Frontal cortex (tissue), 4 donors: ENCODE data around the gene CNOT11. TPM values are rescaled to one million over a fixed set of nuclear protein-coding genes. Genes with fewer than 3 reads are reported as not detected.
"Not testable (repeated sequence)": the region's sequence is repeated elsewhere in the genome, so short reads cannot be mapped to it uniquely, and the experiment has no call there.

Experiments used
- DNase-seq, 2 donors: peaks; one replicate each; pipeline ENCODE4 v3.0.0; 2012; ENCODE audit warnings: low spot score in 2 of 2
- FAIRE-seq: peaks from 2 replicates; lab custom pipeline; 2012; peaks lifted over from hg19 to GRCh38; lab: Jason Lieb, UNC
- small RNA-seq: library from RNA; depleted of rRNA; stranded (forward); fragments of <200 nt; gene quantifications from one replicate; pipeline ENCODE3, GENCODE V24; 2014
- total RNA-seq: library from RNA; depleted of rRNA; stranded (reverse); fragments of >200 nt; gene quantifications from one replicate; pipeline ENCODE4 v1.2.3, GENCODE V29; 2014
- donor health status: control.
- donor health status: control.
- donor health status: control.

Gene CNOT11
- total RNA-seq, 1 donor from 2014 or later = 14.3 TPM

DNA sequence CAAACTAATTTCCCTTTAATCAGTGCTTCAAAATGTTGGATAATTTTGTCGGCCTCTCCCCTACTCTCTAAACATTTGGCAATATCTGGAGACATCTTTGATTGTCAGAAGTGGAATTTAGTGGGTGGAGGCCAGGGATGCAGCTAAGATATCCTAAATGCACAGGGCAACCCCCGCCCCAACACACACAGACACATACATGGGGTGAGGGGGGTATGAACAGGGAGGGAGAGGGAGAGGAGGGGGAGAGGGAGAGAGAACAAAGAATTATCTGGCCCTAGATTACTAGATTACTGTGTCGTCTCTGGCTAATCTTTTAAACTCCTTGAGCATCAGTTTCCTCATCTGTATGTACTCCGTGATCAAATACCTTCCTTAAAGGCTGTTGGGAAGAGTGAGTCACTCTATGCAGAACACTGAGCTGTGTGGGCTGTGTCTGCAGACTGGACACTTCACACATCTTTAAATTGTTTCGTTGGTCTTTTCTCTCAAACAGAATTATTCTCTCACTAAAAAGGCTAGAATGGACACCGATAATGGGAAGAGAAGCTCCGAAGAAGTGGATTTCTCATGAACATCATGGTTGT, 52.9 kb downstream of the CNOT11 start:
- DNase-seq = no peak
- no peak for FAIRE-seq

DNA sequence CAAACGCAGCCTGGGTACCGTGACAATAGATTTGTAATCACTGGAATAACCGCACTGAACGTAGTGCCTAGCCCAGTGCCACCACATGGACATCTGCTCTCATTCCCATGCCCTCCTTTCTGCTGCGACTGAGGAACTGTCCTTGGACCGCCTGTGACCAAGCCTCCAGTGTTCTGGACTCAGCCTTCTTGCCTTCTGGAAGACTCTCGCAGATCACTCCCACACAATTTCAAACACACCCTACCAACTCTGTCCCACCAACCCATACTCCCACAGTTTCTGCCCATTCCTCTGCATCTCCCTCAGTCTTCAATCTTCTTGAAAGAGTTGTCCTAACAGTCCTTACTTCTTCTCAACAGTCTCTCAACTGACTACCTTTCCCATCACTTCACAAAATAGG, 53.7 kb downstream of the CNOT11 start:
- DNase-seq (no peak), FAIRE-seq (no peak)

- FAIRE-seq (no peak), DNase-seq (no peak)
These were observed 54.8 kb downstream of the CNOT11 start for GRCh38 chr2:101307503-101307902.

DNA sequence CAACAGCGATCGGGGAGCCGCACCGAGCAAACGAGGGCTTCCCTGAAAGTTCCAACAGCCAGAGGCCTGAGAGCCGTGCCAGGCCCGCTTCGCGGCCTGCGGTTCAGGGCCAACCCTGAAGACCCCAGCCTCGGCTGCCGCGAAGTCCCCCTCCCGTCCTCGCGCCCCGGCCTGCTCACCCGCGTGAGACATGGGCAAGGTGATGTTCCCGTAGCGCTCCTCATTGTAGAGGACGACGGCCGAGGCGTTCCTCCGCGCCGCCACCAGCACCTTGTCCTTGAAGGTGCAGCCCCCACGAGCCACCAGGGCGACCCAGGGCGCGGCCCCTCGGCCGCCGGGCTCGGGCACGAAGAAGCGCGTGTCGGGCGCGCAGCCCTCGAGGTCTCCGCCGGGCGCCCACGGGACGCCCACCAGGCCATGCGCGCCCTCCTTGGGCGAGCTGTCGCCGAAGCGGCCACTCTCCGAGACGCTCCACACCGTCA, 55.3 kb downstream of the CNOT11 start:
- no peak for DNase-seq
- no peak for FAIRE-seq

DNA sequence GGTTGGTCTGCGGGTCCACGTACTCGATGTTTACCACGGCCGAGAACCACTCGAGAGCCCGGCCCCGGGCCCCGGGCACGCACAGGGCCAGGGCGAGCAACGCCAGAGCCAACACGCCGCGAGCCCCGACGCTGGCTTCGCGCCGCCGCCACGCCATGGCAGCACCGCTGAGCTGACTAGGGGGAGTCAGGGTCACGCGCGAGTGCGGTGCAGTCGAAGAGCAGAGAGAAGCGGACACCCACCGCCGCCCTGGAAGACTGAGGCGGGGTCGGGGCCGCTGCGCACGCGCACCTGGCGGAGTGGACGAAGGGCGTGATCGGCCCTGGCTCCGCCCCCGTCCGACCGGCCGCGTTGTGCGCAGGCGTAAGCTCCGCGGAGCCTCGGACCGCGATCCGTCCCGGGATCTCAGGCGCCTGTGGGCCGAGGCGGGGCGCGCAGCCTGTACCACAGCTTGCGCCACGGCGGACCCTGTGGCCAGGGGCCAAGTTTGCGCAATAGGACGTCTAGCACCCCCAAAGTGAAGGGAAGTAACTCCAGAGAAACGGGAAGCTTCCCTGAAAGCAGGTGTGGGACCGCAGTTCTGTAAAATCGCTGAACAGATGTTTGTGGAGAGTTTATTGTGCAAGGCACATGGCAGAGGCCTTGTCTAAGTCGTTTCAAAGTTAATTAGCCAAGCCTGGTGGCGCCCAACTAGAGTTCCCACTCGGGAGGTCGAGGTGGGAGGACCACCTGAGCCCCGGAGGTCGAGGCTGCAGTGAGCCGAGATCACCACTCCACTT, 55.9 kb downstream of the CNOT11 start, which contains the start of gene RNF149:
Gene RNF149 (minus strand): TSS at position 270 of the 779 bp plus-strand sequence. CDS start 113 bp downstream, at position 157.
- FAIRE-seq = no peak

DNA sequence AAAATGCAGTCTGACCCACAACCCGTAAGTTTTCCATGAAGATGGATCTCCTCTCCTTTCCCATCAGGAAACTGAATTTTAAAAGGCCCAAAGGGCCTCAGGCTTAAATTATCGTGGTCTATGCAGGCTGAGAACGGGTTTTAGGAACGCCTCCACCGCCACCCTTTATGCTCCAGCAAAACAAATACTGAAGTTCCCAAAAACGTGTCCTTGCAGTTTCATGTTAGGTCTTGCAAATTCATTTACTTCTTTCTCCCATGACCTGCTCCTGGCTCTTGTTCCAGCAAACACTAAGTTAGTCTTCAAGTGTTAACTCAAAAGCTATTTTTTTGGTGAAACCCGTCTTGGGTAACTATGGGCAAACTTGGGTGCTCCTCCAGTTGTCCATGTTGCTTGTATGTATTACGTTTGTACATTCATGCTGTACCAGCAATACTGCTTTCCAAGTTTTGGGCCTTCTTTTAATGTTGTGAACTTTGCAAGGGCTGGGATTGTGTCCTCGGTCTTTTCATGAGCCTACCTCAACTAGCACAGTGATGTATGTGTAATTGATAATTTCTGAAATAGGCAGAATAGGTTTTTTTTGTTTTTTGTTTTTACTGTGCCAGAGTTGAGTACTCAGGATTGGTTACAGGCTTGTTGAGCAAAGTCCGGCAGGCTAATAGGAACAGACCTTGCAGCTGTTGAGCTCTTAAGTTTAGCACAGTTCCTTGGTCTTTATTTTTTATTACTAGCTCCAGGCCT, 57.6 kb downstream of the CNOT11 start:
- no peak for FAIRE-seq
- no peak for DNase-seq

More for the DNA sequence above, 55.9 kb downstream of the CNOT11 start, which contains the start of gene RNF149:
- DNase-seq = peak; percentile 95 to 96

DNA sequence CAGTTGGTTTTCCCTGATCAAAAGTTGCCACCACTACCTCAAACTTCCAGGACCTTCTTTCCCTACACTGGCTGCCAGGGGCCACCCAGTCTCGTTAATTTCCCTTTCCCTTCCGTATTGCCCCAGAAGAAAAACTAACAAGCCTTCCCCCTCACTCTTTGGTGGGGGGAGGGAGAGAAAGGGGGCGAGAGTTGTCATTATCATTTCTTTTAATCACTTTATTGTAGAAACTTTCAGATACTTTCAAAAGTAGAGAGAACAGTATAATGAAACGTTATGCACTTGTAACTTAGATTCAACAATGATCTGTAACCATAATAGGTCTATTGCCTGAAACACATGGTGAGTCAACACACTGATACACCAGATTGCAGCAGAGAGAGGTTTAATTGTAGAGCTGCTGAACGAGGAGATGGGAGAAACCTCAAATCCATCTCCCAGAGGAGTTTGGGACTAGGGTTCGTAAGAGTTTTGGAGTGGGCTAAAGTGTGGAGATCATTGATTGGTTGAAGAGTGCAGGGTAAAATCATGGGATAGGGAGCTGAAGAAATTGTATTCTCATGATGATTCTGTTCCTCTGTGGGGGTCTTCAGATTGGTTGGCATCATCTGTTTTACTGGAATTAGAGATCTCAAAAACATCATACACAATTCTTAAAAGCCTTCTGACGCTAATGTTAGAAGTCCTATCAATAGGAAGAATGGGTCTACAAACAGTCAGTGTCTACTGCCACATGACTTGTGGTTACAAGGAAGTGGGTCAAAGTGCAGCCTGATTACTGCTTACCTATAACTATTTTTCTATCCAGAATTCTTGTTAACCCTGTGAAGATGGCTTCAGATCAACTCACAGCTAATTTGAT, 58.4 kb downstream of the CNOT11 start:
- FAIRE-seq (no peak), DNase-seq (no peak)

GRCh38 chr2:101311696-101312017, 59.0 kb downstream of the CNOT11 start:
- no peak for DNase-seq
- FAIRE-seq = no peak

- FAIRE-seq, DNase-seq: not testable (repeated sequence)
These were observed 63.9 kb downstream of the CNOT11 start for GRCh38 chr2:101316568-101316967.

Small RNA genes lying within 50 kb of the gene (small RNA-seq; reads per million reads assigned to genes)
- not detected for gene MIR5696
- 215 reads per million, percentile 98 among the genes with 10 or more reads in this experiment for gene SNORD89

Other genes with a start within 250 kb of the CNOT11 start
- 6.1 TPM for gene TBC1D8, start 101.5 kb upstream of the CNOT11 start, total RNA-seq
- 45.2 TPM for gene RNF149, start 55.8 kb downstream of the CNOT11 start, total RNA-seq
- 9.8 TPM for gene CREG2, start 134.6 kb downstream of the CNOT11 start, total RNA-seq
- gene RFX8, start 222.2 kb downstream of the CNOT11 start, total RNA-seq = 0.41 TPM